GM23338 (cell line): Measurements from ENCODE around the gene ECHDC1. TPM values are rescaled to one million over a fixed set of nuclear protein-coding genes. Genes with fewer than 3 reads are reported as not detected.

Source experiments
- ATAC-seq: fragments of 200-7000 bp; cut with Tn5 transposase; 3 replicates; pipeline ENCODE4 v1.9.1; 2020
- DNase-seq: peaks from one replicate; pipeline ENCODE4 v3.0.0-alpha.2; 2015; ENCODE audit warnings: low spot score
- H2AFZ ChIP-seq: fragments of 200-600 bp; sonication (generic); 2 replicates; pipeline ENCODE4 v1.8.0; 2016; ENCODE audit warnings: antibody characterized with exemption, mild to moderate bottlenecking, moderate library complexity
- H3F3A ChIP-seq: fragments of 200-600 bp; sonication (generic); replicated peaks from 2 replicates; pipeline ENCODE4 v1.8.0; 2017; ENCODE audit warnings: antibody characterized with exemption, mixed run types, low read depth
- H3K27ac ChIP-seq: fragments of 200-600 bp; sonication (generic); 2 replicates; pipeline ENCODE4 v1.6.1; 2016; ENCODE audit warnings: low read depth
- H3K27me3 ChIP-seq: fragments of 200-600 bp; sonication (generic); 2 replicates; pipeline ENCODE4 v1.8.0; 2016; ENCODE audit warnings: mild to moderate bottlenecking, mixed run types, moderate library complexity; ENCODE audit not compliant: insufficient read depth
- H3K36me3 ChIP-seq: fragments of 200-600 bp; sonication (generic); 2 replicates; pipeline ENCODE4 v1.8.0; 2016; ENCODE audit warnings: mild to moderate bottlenecking; ENCODE audit not compliant: insufficient read depth
- H3K4me1 ChIP-seq: fragments of 200-600 bp; sonication (generic); 2 replicates; pipeline ENCODE4 v1.8.0; 2016; ENCODE audit warnings: mild to moderate bottlenecking, moderate library complexity; ENCODE audit not compliant: insufficient read depth
- H3K4me2 ChIP-seq: fragments of 200-600 bp; sonication (generic); 2 replicates; pipeline ENCODE4 v1.7.1; 2017; ENCODE audit warnings: mixed run types
- H3K4me3 ChIP-seq: fragments of 200-600 bp; sonication (generic); 2 replicates; pipeline ENCODE4 v1.6.1; 2016; ENCODE audit warnings: mixed run types
- H3K79me2 ChIP-seq: fragments of 200-600 bp; sonication (generic); replicated peaks from 2 replicates; pipeline ENCODE4 v1.8.0; 2017; ENCODE audit warnings: mild to moderate bottlenecking; ENCODE audit not compliant: insufficient read depth
- H3K9me2 ChIP-seq: fragments of 200-600 bp; sonication (generic); 2 replicates; pipeline ENCODE4 v1.8.0; 2017; ENCODE audit not compliant: insufficient read depth
- H4K20me1 ChIP-seq: fragments of 200-600 bp; sonication (generic); replicated peaks from 2 replicates; pipeline ENCODE4 v1.8.0; 2017; ENCODE audit warnings: mild to moderate bottlenecking; ENCODE audit not compliant: insufficient read depth
- H3K27ac Mint-ChIP-seq: 2 replicates; pipeline ENCODE4 v1.8.0; 2020; ENCODE audit warnings: inconsistent platforms, mild to moderate bottlenecking, moderate library complexity, mixed read lengths
- H3K27me3 Mint-ChIP-seq: 3 replicates; pipeline ENCODE4 v1.8.0; 2022; ENCODE audit warnings: low read depth, mild to moderate bottlenecking, moderate library complexity, mixed read lengths, inconsistent platforms; ENCODE audit not compliant: insufficient read depth, poor library complexity
- H3K36me3 Mint-ChIP-seq: 3 replicates; pipeline ENCODE4 v1.8.0; 2021; ENCODE audit warnings: low read depth, mild to moderate bottlenecking, inconsistent platforms, moderate library complexity, mixed read lengths
- H3K4me1 Mint-ChIP-seq: 3 replicates; pipeline ENCODE4 v1.8.0; 2020; ENCODE audit warnings: mild to moderate bottlenecking, inconsistent platforms, mixed read lengths
- H3K4me3 Mint-ChIP-seq: 3 replicates; pipeline ENCODE4 v1.8.0; 2021; ENCODE audit warnings: moderate library complexity, mild to moderate bottlenecking, inconsistent platforms, mixed read lengths
- H3K9me3 Mint-ChIP-seq: 3 replicates; pipeline ENCODE4 v1.8.0; 2020; ENCODE audit warnings: moderate library complexity, mild to moderate bottlenecking, inconsistent platforms, mixed read lengths
- polyA plus RNA-seq: library from polyadenylated mRNA; unstranded; fragments of >200 nt; fragmentation: Nextera tagmentation; extraction: Ambion mirVana; gene quantifications from 2 replicates; pipeline ENCODE4 v1.2.1, GENCODE V29; 2016
- total RNA-seq: library from RNA; depleted of rRNA; stranded (reverse); fragments of >200 nt; shearing (Covaris generic); gene quantifications from 2 replicates; pipeline ENCODE4 v1.2.3, GENCODE V29; 2014
- TF ChIP-seq, protein P1 (sequence below): fragments of 250-450 bp; sonication (Bioruptor Pico); IDR thresholded peaks from 2 replicates; pipeline ENCODE4 v1.5.0; 2020; ENCODE audit warnings: mild to moderate bottlenecking, moderate library complexity
- TF ChIP-seq, protein P2 (sequence below): IDR thresholded peaks from one replicate; pipeline ENCODE4 v1.6.1; 2018; ENCODE audit warnings: antibody characterized with exemption; ENCODE audit not compliant: unreplicated experiment
- TF ChIP-seq, protein P3 (sequence below), 2 experiments: fragments of 200-600 bp in 1 of 2; sonication (generic) in 1 of 2; conservative IDR thresholded peaks; 2 replicates each; pipeline versions ENCODE4 v1.5.1 to v1.6.1; 2016 to 2017; ENCODE audit warnings: antibody characterized with exemption in 2 of 2, low read depth in 2 of 2, mild to moderate bottlenecking in 2 of 2, moderate library complexity in 1 of 2

The ECHDC1 gene
- total and polyA plus RNA-seq, 2 experiments from 2014 or later: 65.8 to 98.4 TPM

DNA sequence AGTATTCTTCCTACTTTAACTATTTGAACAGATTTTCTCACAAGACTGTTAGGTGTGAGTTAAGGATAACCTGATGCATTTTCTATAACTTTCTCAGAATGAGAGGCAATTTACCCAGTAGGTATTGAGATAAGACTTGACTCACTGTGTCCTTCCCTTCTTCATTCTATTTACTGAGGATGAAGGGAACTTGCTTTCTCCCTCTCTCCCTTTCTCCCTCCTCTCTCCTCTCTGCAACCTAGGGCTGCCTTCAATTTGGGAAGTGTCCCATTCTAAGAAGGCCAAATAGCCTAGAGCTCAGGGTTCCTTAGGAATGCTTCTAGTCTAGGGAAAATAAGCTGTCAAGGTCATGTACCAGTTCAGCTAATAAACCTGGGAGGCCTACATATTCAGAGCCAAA is 3.2 kb downstream of the ECHDC1 start (continued):
- TF ChIP-seq, protein P1, sequence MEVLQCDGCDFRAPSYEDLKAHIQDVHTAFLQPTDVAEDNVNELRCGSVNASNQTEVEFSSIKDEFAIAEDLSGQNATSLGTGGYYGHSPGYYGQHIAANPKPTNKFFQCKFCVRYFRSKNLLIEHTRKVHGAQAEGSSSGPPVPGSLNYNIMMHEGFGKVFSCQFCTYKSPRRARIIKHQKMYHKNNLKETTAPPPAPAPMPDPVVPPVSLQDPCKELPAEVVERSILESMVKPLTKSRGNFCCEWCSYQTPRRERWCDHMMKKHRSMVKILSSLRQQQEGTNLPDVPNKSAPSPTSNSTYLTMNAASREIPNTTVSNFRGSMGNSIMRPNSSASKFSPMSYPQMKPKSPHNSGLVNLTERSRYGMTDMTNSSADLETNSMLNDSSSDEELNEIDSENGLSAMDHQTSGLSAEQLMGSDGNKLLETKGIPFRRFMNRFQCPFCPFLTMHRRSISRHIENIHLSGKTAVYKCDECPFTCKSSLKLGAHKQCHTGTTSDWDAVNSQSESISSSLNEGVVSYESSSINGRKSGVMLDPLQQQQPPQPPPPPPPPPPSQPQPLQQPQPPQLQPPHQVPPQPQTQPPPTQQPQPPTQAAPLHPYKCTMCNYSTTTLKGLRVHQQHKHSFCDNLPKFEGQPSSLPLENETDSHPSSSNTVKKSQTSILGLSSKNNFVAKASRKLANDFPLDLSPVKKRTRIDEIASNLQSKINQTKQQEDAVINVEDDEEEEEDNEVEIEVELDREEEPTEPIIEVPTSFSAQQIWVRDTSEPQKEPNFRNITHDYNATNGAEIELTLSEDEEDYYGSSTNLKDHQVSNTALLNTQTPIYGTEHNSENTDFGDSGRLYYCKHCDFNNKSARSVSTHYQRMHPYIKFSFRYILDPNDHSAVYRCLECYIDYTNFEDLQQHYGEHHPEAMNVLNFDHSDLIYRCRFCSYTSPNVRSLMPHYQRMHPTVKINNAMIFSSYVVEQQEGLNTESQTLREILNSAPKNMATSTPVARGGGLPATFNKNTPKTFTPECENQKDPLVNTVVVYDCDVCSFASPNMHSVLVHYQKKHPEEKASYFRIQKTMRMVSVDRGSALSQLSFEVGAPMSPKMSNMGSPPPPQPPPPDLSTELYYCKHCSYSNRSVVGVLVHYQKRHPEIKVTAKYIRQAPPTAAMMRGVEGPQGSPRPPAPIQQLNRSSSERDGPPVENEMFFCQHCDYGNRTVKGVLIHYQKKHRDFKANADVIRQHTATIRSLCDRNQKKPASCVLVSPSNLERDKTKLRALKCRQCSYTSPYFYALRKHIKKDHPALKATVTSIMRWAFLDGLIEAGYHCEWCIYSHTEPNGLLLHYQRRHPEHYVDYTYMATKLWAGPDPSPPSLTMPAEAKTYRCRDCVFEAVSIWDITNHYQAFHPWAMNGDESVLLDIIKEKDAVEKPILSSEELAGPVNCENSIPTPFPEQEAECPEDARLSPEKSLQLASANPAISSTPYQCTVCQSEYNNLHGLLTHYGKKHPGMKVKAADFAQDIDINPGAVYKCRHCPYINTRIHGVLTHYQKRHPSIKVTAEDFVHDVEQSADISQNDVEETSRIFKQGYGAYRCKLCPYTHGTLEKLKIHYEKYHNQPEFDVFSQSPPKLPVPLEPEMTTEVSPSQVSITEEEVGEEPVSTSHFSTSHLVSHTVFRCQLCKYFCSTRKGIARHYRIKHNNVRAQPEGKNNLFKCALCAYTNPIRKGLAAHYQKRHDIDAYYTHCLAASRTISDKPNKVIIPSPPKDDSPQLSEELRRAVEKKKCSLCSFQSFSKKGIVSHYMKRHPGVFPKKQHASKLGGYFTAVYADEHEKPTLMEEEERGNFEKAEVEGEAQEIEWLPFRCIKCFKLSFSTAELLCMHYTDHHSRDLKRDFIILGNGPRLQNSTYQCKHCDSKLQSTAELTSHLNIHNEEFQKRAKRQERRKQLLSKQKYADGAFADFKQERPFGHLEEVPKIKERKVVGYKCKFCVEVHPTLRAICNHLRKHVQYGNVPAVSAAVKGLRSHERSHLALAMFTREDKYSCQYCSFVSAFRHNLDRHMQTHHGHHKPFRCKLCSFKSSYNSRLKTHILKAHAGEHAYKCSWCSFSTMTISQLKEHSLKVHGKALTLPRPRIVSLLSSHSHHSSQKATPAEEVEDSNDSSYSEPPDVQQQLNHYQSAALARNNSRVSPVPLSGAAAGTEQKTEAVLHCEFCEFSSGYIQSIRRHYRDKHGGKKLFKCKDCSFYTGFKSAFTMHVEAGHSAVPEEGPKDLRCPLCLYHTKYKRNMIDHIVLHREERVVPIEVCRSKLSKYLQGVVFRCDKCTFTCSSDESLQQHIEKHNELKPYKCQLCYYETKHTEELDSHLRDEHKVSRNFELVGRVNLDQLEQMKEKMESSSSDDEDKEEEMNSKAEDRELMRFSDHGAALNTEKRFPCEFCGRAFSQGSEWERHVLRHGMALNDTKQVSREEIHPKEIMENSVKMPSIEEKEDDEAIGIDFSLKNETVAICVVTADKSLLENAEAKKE: no peak

DNA sequence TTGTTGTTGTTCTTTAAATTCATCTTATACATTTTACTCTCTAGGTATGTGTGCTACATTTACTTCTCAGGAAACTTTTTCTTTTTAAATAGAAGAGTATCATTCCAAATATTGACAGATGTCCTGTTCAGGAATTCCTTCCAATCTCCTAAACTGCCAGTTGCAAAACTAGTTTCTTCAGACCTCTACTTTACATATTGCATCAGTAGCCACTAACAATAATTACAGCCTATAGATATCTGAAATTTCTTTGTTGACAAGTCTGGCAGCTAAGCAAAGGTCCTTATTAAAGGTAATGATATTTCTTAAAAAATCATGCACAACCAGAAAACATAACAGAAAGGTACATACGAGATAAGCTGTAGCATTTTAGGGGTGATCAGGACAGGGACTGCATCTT is 4.5 kb downstream of the ECHDC1 start:
- H3K4me2 ChIP-seq: peak overlapping the region; percentile 40
- Mint-ChIP-seq H3K36me3 (peaks cover 4% of the 10 kb centered on the region; the same call in 2 of the 3 replicates), H3K27me3 (no peaks in the 10 kb centered on the region), H3K9me3 (no peaks in the 10 kb centered on the region), H3K27ac (no peak overlapping the region), H3K4me3 (no peak overlapping the region), H3K4me1 (peaks cover 38% of the 10 kb centered on the region)
- no peaks in the 10 kb centered on the region for H3K27me3 ChIP-seq
- ATAC-seq (no peak), DNase-seq (no peak)
- H3K9me2 ChIP-seq: no peaks in the 10 kb centered on the region
- H3K4me3 ChIP-seq: no peak overlapping the region
- no peaks in the 10 kb centered on the region for H3F3A ChIP-seq
- peaks cover 89% of the 10 kb centered on the region for H3K79me2 ChIP-seq
- no peak overlapping the region; the same call in 1 of the 2 replicates for H3K27ac ChIP-seq
- peaks cover 65% of the 10 kb centered on the region for H3K4me1 ChIP-seq
- no peak overlapping the region for H2AFZ ChIP-seq
- no peaks in the 10 kb centered on the region for H3K36me3 ChIP-seq
- no peaks in the 10 kb centered on the region for H4K20me1 ChIP-seq
- TF ChIP-seq, protein P1: no peak
- TF ChIP-seq, protein P2, sequence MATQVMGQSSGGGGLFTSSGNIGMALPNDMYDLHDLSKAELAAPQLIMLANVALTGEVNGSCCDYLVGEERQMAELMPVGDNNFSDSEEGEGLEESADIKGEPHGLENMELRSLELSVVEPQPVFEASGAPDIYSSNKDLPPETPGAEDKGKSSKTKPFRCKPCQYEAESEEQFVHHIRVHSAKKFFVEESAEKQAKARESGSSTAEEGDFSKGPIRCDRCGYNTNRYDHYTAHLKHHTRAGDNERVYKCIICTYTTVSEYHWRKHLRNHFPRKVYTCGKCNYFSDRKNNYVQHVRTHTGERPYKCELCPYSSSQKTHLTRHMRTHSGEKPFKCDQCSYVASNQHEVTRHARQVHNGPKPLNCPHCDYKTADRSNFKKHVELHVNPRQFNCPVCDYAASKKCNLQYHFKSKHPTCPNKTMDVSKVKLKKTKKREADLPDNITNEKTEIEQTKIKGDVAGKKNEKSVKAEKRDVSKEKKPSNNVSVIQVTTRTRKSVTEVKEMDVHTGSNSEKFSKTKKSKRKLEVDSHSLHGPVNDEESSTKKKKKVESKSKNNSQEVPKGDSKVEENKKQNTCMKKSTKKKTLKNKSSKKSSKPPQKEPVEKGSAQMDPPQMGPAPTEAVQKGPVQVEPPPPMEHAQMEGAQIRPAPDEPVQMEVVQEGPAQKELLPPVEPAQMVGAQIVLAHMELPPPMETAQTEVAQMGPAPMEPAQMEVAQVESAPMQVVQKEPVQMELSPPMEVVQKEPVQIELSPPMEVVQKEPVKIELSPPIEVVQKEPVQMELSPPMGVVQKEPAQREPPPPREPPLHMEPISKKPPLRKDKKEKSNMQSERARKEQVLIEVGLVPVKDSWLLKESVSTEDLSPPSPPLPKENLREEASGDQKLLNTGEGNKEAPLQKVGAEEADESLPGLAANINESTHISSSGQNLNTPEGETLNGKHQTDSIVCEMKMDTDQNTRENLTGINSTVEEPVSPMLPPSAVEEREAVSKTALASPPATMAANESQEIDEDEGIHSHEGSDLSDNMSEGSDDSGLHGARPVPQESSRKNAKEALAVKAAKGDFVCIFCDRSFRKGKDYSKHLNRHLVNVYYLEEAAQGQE: no peak
- TF ChIP-seq, protein P3, sequence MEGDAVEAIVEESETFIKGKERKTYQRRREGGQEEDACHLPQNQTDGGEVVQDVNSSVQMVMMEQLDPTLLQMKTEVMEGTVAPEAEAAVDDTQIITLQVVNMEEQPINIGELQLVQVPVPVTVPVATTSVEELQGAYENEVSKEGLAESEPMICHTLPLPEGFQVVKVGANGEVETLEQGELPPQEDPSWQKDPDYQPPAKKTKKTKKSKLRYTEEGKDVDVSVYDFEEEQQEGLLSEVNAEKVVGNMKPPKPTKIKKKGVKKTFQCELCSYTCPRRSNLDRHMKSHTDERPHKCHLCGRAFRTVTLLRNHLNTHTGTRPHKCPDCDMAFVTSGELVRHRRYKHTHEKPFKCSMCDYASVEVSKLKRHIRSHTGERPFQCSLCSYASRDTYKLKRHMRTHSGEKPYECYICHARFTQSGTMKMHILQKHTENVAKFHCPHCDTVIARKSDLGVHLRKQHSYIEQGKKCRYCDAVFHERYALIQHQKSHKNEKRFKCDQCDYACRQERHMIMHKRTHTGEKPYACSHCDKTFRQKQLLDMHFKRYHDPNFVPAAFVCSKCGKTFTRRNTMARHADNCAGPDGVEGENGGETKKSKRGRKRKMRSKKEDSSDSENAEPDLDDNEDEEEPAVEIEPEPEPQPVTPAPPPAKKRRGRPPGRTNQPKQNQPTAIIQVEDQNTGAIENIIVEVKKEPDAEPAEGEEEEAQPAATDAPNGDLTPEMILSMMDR (conservative IDR thresholded peaks at IDR 0.05; ENCODE audit: low read depth in 2 of 2): no peak
